GM18511 (cell line): ENCODE measurements around the gene CAPN2.

ENCODE experiments used
- ATAC-seq: cut with Tn5 transposase; IDR thresholded peaks from one replicate; pipeline ENCODE4 v1.9.1; 2021; ENCODE audit warnings: mild to moderate bottlenecking, moderate library complexity; ENCODE audit not compliant: unreplicated experiment

The CAPN2 gene

GRCh38 chr1:223758734-223759133 lies 46.4 kb downstream of the CAPN2 start:
- no peak for ATAC-seq

DNA sequence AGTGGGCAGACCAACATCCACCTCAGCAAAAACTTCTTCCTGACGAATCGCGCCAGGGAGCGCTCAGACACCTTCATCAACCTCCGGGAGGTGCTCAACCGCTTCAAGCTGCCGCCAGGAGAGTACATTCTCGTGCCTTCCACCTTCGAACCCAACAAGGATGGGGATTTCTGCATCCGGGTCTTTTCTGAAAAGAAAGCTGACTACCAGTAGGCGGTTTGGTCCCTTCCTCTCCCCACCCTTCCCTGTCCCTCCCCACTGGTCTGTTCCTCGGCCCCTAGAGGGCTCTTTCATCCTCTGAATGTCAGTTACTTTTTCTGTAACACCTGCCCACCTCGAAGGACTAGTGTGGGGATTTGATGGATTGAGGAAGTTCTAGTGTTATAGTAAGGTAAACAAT lies 46.9 kb downstream of the CAPN2 start:
- no peak for ATAC-seq

DNA sequence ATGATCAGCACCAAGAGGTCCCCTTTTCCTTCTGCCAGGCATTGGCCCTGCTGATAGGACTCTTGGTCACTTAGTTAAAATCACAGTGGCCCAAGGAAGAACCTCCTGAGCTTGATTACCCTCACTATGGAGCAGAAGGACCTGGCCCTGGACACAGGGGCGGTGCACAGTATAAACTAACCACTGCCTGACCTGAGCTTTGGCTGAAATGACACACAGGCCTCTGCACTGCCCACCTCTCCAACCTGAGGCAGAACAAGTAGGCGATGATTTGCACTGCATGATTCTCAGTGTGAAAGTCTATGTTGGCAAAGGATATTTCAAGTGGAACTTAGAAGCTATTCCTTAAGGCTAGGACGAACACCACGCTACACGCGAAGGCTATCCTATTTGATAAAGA lies 48.5 kb downstream of the CAPN2 start:
- ATAC-seq = no peak

DNA sequence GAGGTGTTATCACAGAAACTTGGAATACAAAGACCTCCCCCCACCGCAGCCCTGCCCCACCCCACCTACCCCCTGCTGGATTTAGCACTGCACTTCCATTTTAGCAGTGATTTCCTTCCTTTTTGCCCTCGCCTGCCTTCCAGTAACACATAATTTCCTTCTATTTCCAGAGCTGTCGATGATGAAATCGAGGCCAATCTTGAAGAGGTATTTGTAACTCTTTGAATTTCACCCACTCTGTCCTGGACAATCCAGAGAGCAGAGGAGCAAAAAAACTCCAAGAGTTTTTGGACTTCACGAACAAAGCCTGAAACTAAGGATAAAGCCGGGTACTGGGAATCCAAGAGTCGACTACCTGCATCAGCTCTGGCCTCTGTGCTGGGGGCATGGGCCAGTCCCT lies 49.1 kb downstream of the CAPN2 start:
- ATAC-seq = no peak

- no peak for ATAC-seq
Measured at GRCh38 chr1:223763251-223763650, 50.9 kb downstream of the CAPN2 start.

GRCh38 chr1:223763881-223764280 lies 51.5 kb downstream of the CAPN2 start:
- ATAC-seq = no peak

- no peak for ATAC-seq
Measured at GRCh38 chr1:223765036-223765718, 52.8 kb downstream of the CAPN2 start.

GRCh38 chr1:223765719-223766340 lies 53.5 kb downstream of the CAPN2 start:
- ATAC-seq = no peak

DNA sequence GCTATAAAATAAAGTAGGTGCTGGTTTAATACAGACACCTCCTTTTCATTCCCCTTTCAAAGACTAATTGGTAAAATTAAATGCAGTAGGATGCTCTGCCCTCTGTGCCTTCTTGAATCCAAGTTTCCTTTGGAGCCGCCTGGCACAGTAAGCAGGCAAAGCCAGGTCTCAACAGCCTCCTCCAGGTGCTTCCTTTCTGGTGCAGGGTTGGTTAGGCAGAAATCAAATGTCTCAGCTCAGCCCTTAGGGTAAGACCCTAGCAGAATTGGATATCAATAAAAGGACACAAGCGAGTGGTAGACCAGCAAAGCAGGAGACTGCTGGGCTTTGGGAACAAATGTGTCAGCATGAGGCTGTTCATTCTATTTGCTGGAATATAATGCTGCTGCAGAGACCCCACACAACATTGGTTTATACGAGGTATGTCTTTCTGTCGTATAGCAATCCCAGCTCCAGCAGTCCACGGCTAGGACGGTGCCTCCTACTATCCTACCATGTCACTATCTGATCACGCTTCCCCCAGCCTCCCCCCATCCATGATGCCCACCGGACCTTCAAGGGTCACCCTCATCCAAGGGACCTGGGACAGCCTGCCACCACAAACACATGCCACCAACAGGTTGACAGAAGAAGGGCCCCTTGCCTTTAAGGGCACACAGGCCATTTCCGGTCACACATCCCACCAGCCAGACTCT lies 58.4 kb downstream of the CAPN2 start:
- no peak for ATAC-seq

GRCh38 chr1:223771469-223771813 lies 59.1 kb downstream of the CAPN2 start:
- ATAC-seq = peak; percentile 47

DNA sequence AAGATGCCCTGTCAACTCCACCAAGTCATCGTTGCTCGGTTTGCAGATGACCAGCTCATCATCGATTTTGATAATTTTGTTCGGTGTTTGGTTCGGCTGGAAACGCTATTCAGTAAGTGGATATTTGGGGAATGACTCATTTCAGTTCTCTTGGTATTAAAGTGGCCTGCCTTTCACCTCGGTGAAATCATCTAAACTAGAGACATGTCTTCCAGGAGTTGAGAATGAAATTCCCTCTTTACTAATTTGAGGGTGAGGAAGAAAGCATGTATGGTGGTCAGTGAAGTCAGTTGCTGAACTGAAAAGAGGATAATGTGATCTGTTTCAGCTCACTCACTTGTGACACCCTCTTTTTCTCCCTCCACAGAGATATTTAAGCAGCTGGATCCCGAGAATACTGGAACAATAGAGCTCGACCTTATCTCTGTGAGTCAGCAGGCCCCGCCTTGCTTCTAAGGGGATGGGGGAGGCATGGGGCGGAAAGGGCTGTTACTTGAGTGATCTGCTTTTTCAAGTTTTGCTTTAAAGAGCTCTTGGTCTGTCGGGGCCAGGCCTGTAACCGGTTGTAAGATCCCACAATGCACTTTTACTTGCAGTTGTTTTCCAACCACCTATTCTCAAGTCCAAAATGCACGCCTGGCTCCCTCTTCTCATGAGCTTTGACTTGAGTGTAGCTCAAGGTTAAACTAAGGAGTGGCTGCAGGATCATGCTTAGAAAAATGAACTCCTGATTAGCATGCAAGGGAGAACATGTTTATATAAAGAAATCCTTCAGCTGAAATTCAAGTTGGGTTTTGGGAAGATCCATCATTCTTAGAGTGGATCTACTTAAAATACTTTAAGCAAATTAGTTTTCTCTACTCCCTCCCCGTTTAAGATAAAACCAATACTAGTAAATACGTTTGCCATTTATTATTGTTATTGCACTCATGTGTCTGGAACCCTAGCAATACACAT lies 59.8 kb downstream of the CAPN2 start:
- peak; percentile 64 for ATAC-seq

- no peak for ATAC-seq
Measured at GRCh38 chr1:223772771-223773160, 60.4 kb downstream of the CAPN2 start.

GRCh38 chr1:223774134-223774814 lies 61.9 kb downstream of the CAPN2 start:
- ATAC-seq = no peak

- ATAC-seq = no peak
Measured at GRCh38 chr1:223775054-223775453, 62.7 kb downstream of the CAPN2 start.

DNA sequence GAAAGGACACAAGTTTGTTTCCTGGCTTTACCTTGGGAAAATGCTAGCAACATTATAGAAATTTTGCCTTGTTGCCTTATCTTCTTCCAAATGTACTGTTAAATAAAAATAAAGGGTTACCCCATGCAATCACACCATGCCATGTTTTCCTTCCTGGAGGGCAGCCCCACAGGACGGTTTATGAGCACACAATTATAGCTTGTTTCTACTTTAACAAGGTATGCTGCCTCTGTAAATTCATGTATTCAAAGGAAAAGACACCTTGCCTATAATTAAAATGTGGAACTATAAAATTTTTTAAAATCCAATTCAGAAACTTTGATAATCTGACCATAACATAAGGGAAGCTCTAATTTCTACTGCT lies 63.4 kb downstream of the CAPN2 start:
- ATAC-seq = no peak

DNA sequence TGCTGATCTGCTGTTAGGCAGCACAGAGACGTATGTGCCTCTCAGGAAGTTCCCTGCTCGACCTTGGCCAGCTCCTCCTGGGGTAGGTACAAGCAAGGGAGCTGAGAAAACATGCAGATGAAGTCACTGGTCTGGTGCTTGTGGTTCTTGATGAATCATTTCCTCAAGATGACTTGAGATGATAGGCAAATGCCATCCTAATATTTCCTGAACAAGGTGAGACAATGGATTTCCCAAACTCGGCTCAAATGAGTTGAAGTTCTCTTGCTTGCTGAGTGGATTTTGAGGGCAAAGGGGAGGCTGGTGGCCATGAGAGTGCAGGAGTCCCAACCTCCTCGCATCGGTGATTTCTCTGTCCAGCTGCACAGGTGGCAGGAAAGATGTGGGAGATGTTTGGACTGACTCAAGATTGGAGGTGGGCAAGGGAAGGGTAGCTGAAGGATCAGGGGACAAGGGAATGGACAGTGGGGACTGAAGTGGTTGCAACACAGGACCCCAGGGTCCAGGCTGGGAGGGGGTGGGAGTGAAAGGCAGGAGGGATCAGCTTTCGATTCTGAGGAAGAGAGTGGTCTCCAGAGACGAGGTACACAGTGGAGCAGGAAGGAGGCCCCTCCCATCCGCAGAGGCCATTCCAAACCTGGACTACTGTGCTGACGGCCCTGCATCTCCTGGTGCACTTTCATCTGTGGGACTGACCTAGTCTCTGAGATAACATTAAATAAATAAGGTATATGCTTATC lies 63.9 kb downstream of the CAPN2 start:
- no peak for ATAC-seq

DNA sequence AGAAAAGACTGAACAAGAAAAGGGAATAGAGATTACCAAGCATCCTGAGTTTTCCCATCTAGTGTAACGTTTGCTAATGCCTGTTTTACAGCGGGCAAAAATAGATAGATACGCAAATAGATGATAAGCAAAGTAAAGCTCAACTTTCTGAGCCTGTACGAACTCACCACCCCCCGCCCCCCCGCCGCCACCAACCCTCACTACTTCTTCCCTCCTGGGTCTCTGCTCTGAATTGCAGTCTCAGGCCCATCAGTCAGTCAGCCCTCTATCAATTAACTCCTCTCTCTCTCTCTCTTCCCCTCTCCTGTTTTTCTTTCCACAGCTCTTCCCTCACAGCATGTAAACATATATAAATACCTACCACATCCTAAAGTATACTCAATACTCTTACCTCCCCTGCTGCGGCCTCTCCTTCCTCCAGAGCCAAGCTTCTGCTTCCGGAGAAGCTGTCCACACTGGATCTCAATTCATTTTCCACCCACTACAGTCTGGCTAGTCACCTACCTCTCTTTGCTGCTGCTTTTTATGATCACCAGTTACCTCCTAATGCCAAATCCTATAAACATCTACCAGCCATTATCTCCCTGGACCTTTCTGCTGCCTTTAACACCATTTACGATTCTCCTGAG lies 64.6 kb downstream of the CAPN2 start:
- no peak for ATAC-seq

DNA sequence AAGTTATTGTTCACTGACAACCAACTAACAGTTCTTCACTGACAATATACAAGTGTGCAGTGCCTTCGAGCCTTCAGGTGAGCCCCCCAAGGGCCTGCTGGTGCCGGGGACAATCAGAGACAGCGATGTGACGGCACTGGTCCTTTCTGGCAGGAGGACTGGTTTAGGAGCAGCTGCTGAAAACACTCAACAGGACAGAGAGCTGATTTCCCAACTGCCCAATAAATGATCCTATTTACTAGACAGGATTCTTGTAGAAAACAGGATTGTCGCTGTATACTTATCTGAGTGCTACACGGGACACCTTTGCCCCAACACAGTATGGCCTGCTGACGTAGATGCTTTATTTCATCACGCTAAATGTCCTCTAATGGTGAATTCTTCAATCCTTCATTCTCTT lies 68.0 kb downstream of the CAPN2 start:
- ATAC-seq = no peak

DNA sequence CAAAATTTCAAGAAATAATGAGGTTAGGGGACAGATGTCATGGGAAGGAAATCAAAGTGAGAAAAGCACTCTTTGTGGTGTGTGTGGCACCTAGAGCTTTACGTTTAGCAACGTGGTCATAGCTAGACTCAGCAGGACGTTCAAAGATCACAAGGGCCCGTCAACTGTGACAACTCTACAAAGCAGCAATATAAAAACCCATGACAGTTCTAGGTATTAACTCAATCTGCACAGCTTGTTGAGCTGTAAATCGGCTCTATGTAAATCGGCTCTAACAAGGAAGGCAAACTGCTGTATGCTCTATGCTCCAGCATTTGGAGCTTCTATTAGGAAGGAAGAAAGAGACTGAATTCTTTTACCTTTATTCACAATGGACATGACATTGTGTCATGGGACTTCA lies 68.6 kb downstream of the CAPN2 start:
- no peak for ATAC-seq

DNA sequence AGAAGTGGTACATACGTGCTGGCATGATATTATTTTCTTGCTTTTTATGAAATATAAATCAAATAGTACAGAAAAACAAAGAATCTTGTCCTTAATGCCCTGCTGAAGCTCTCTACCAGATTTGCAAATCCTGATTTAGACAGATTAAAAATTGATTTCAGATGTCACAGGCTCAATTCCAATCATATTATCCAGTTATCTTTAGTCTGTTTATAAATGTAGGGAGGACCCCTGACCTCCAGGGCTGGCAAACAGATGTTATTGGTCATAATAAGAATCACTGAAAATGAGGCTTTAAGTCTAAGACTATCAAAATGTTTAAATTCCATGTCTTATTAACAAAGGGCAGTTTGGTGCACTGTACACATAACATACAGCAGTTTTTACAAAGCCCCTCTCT lies 71.3 kb downstream of the CAPN2 start:
- ATAC-seq = no peak
